ENCODE data around the gene RIC8B.

Gene RIC8B

DNA sequence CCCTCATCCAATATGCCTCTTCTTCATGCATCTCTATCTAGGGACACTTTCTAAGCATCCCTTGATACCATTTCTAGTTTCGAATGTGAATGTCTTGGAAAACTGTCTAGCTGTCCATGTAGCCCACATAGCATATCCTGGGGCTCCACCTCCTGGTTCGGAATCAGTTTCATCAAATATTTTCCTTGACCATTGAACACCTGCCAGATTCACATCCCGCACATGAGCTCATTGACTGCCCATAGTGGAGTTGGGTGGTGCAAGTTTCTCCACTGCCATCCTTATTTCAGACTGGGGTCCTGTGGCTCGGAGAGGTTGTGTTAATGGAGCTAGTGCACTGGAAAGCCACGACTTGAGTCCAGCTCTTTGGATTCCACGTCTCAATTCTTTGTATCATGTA is 122.6 kb downstream of the RIC8B start:
- TF ChIP-seq, protein P1, sequence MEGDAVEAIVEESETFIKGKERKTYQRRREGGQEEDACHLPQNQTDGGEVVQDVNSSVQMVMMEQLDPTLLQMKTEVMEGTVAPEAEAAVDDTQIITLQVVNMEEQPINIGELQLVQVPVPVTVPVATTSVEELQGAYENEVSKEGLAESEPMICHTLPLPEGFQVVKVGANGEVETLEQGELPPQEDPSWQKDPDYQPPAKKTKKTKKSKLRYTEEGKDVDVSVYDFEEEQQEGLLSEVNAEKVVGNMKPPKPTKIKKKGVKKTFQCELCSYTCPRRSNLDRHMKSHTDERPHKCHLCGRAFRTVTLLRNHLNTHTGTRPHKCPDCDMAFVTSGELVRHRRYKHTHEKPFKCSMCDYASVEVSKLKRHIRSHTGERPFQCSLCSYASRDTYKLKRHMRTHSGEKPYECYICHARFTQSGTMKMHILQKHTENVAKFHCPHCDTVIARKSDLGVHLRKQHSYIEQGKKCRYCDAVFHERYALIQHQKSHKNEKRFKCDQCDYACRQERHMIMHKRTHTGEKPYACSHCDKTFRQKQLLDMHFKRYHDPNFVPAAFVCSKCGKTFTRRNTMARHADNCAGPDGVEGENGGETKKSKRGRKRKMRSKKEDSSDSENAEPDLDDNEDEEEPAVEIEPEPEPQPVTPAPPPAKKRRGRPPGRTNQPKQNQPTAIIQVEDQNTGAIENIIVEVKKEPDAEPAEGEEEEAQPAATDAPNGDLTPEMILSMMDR (conservative IDR thresholded peaks at IDR 0.05): no peak
- no peak overlapping the region for H3K27ac ChIP-seq

DNA sequence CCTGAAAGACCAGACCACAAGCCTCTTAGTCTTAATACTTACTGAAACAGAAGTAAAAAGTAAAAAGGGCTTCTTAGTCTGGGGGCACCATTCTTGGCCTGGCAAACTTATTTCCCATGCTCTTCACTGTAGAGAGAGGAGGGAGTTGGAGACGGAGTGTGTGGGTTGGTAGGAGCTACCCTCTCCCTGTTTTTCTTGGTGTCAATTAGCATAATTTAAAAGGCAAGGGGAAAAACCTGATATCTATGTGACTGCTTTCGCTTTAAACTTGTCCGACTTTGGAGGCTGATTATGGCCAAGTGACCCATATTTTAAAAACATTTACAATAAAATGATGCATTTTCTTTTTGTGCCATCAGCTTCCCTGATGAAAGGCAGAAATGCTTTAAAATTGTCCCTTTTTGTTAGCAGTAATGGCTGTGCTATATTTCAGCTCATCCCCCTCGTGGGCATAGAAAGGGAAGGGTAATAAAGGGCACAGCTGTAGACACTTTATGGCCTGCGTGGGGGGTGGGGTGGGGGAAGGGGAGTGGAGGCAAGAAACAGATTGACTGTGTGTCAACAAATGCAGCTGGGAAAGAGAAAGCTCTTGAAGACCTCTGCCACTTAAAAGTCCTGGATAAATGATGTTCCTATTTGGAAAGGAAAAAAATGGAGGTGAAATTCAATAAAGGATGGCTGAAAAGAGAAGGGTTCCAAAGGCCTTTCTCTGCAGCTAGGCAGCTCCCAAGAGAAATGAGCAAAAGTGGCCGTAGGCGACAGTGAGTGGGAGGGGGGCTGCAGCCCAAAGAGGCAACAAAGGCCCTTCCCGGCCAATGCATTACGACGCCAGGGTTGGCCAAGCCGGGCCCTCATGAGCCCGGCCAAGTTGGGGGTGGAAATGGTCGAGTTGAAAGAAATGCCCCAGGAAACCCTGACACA is 123.8 kb downstream of the RIC8B start:
- TF ChIP-seq, protein P1 (conservative IDR thresholded peaks at IDR 0.05): no peak
- H3K27ac ChIP-seq: no peak overlapping the region

DNA sequence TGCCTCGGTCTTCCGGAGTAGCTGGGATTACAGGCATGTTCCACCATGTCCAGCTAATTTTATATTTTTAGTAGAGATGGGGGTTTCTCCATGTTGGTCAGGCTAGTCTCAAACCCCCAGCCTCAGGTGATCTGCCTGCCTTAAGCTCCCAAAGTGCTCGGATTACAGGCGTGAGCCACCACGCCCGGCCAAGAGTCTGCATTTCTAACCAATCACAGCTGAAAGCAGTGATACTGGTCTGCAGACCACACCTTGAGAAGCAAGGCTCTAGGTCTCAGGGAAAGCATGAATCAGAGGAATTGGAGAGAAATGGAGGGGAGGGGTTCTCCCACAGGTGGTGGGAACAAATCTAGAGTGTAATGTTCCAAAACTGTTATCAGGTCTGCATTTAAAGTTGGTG is 126.1 kb downstream of the RIC8B start:
- no peak overlapping the region for H3K27ac ChIP-seq
- TF ChIP-seq, protein P1 (conservative IDR thresholded peaks at IDR 0.05): no peak

DNA sequence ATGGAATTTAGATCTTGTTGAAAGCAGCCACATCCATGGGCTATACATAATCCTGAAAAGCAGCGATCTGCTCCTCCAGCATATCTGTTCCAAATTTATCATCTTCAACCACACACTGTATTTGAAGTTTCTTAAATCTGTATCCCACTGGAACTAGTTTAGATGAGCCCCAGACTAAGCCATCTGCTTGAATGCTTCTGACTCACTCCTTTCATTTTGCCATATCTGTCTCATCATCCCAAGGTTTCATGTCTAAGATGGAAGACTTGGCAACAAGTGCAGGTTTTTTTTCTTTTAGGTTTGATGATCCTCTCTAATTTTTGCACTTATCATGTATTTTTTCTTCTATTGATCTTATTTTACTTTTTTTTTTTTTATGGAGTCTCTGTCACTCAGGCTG is 126.8 kb downstream of the RIC8B start:
- H3K27ac ChIP-seq: no peak overlapping the region
- TF ChIP-seq, protein P1 (conservative IDR thresholded peaks at IDR 0.05): no peak

GRCh38 chr12:106902053-106902452 is 127.6 kb downstream of the RIC8B start:
- H3K27ac ChIP-seq: no peak overlapping the region
- TF ChIP-seq, protein P1 (conservative IDR thresholded peaks at IDR 0.05): no peak

- TF ChIP-seq, protein P1 (conservative IDR thresholded peaks at IDR 0.05): no peak
- no peak overlapping the region for H3K27ac ChIP-seq
Measured at GRCh38 chr12:106903241-106903945, 128.9 kb downstream of the RIC8B start.

GRCh38 chr12:106906715-106907114 is 132.2 kb downstream of the RIC8B start:
- no peak overlapping the region for H3K27ac ChIP-seq
- TF ChIP-seq, protein P1 (conservative IDR thresholded peaks at IDR 0.05): no peak

Data from VCaP (cell line).